A673 (cell line): ENCODE measurements around the gene LRP1B. TPM values are rescaled to one million over a fixed set of nuclear protein-coding genes. Genes with fewer than 3 reads are reported as not detected.

Source experiments
- BruUV-seq: library from RNA; stranded (reverse); fragments of 400-500 nt; replicated peaks from 2 replicates; lab custom pipeline; 2021; lab: Mats Ljungman, UMichigan
- CTCF ChIA-PET: fragments of 300-600 bp; sonication (Branson Sonifier 250); formaldehyde crosslinking; loops from one replicate; lab custom pipeline; 2022; ENCODE audit warnings: antibody characterized with exemption; lab: Charles Lee
- POLR2A ChIA-PET: fragments of 300-600 bp; sonication (Branson Sonifier 250); formaldehyde crosslinking; loops from one replicate; lab custom pipeline; 2022; ENCODE audit warnings: antibody characterized with exemption; ENCODE audit not compliant: low non-redundant PET; lab: Charles Lee
- DNase-seq: peaks from one replicate; pipeline ENCODE4 v3.0.0-alpha.2; 2015; ENCODE audit warnings: low spot score
- H3K27ac ChIP-seq: fragments of 200-600 bp; sonication (generic); 2 replicates; pipeline ENCODE4 v1.5.1; 2016; ENCODE audit warnings: mixed run types, low read depth, mild to moderate bottlenecking, mixed read lengths, antibody characterized with exemption, low read length; ENCODE audit not compliant: poor library complexity, severe bottlenecking
- H3K27me3 ChIP-seq: fragments of 200-600 bp; sonication (generic); replicated peaks from 2 replicates; pipeline ENCODE4 v1.6.1; 2017; ENCODE audit warnings: mixed run types, low read depth, mild to moderate bottlenecking, mixed read lengths, antibody characterized with exemption, low read length; ENCODE audit not compliant: insufficient read depth, poor library complexity
- H3K36me3 ChIP-seq: fragments of 200-600 bp; sonication (generic); 2 replicates; pipeline ENCODE4 v1.6.1; 2016; ENCODE audit warnings: mixed run types, mild to moderate bottlenecking, mixed read lengths, antibody characterized with exemption, low read length; ENCODE audit not compliant: insufficient read depth, poor library complexity, severe bottlenecking
- H3K4me1 ChIP-seq: fragments of 200-600 bp; sonication (generic); 2 replicates; pipeline ENCODE4 v1.6.1; 2017; ENCODE audit warnings: mixed run types, mild to moderate bottlenecking, mixed read lengths, antibody characterized with exemption, low read length; ENCODE audit not compliant: insufficient read depth, poor library complexity, severe bottlenecking
- H3K4me3 ChIP-seq: fragments of 200-600 bp; sonication (generic); 2 replicates; pipeline ENCODE4 v1.5.1; 2016; ENCODE audit warnings: low read depth, mixed run types, mild to moderate bottlenecking, mixed read lengths, low read length; ENCODE audit not compliant: poor library complexity, severe bottlenecking
- H3K9me3 ChIP-seq: fragments of 200-600 bp; sonication (generic); 2 replicates; pipeline ENCODE4 v1.6.1; 2016; ENCODE audit warnings: mixed run types, low read depth, mild to moderate bottlenecking, mixed read lengths, antibody characterized with exemption, low read length; ENCODE audit not compliant: poor library complexity, severe bottlenecking
- CTCF ChIP-seq: fragments of 300-800, 200-600 bp; sonication (generic); conservative IDR thresholded peaks from 2 replicates; pipeline ENCODE4 v1.5.1; 2017; ENCODE audit warnings: low read depth, mild to moderate bottlenecking, antibody characterized with exemption, low read length, moderate library complexity, mixed read lengths
- EZH2 ChIP-seq: fragments of 200-600 bp; sonication (generic); IDR thresholded peaks from 2 replicates; pipeline ENCODE4 v1.6.1; 2017; ENCODE audit warnings: borderline replicate concordance, low read depth, mild to moderate bottlenecking, mixed read lengths, antibody characterized with exemption, low read length; ENCODE audit not compliant: poor library complexity, severe bottlenecking
- intact Hi-C: fragments of 100-400 bp; cut with micrococcal nuclease; formaldehyde crosslinking; loops from one replicate; pipeline ENCODE4 v1.10.0; 2022; ENCODE audit not compliant: unreplicated experiment
- total RNA-seq: library from RNA; stranded (reverse); gene quantifications from 2 replicates; pipeline ENCODE4 v1.2.3, GENCODE V29; 2021

LRP1B gene
- total RNA-seq, 1 experiment from 2014 or later: 9.9 TPM

GRCh38 chr2:141579071-141579470 lies 551.7 kb downstream of the LRP1B start:
- ChIA-PET POLR2A (no interaction called here), CTCF (no interaction called here)
- no peak overlapping the region for H3K4me3 ChIP-seq
- TF ChIP-seq CTCF: no peak
- no peak for TF ChIP-seq EZH2
- DNase-seq: no peak
- BruUV-seq: no TSS peak
- intact Hi-C loops: no loop called here
- H3K9me3 ChIP-seq: no peaks in the 10 kb centered on the region
- no peaks in the 10 kb centered on the region for H3K4me1 ChIP-seq
- H3K27me3 ChIP-seq: no peaks in the 10 kb centered on the region
- no peaks in the 10 kb centered on the region for H3K36me3 ChIP-seq
- H3K27ac ChIP-seq: no peak overlapping the region

GRCh38 chr2:141570474-141571131 lies 560.2 kb downstream of the LRP1B start:
- Histone ChIP-seq H3K9me3 (peaks cover 5% of the 10 kb centered on the region), H3K27me3 (no peaks in the 10 kb centered on the region), H3K27ac (no peak overlapping the region), H3K36me3 (no peaks in the 10 kb centered on the region), H3K4me3 (no peak overlapping the region), H3K4me1 (peaks cover 4% of the 10 kb centered on the region)
- intact Hi-C loops: no loop called here
- no peak for TF ChIP-seq CTCF
- no peak for TF ChIP-seq EZH2
- ChIA-PET CTCF (no interaction called here), POLR2A (no interaction called here)
- DNase-seq: no peak
- no TSS peak for BruUV-seq

GRCh38 chr2:141569941-141570340 lies 560.9 kb downstream of the LRP1B start:
- Histone ChIP-seq H3K27me3 (no peaks in the 10 kb centered on the region), H3K4me3 (no peak overlapping the region), H3K4me1 (peaks cover 4% of the 10 kb centered on the region), H3K36me3 (no peaks in the 10 kb centered on the region), H3K9me3 (peaks cover 5% of the 10 kb centered on the region), H3K27ac (no peak overlapping the region)
- TF ChIP-seq CTCF (no peak), EZH2 (no peak)
- intact Hi-C loops: no loop called here
- POLR2A ChIA-PET: no interaction called here
- BruUV-seq: no TSS peak
- DNase-seq: no peak
- CTCF ChIA-PET: no interaction called here
